GM12892 (cell line): Measurements from ENCODE around the gene SENP6.

Experiments
- POLR2A ChIP-seq: IDR thresholded peaks from 2 replicates; pipeline ENCODE4 v1.6.1; 2011; ENCODE audit warnings: low read depth, low read length, control low read depth
- POLR2AphosphoS5 ChIP-seq: IDR thresholded peaks from 2 replicates; pipeline ENCODE4 v1.6.1; 2011; ENCODE audit warnings: low read depth, low read length, control low read depth

- TF ChIP-seq POLR2AphosphoS5 (no peak), POLR2A (no peak)
Observed at GRCh38 chr6:75691012-75691411, 89.3 kb downstream of the SENP6 start.
